GM19438 (cell line): Measurements from ENCODE around the gene ZBED4.
A peak's percentile ranks its signal among the peaks of the same experiment; 100 is the strongest.
"Not testable (repeated sequence)": the region's sequence is repeated elsewhere in the genome, so short reads cannot be mapped to it uniquely, and the experiment has no call there.

ENCODE experiments used
- ATAC-seq: cut with Tn5 transposase; IDR thresholded peaks from one replicate; pipeline ENCODE4 v1.9.1; 2021; ENCODE audit warnings: low read depth; ENCODE audit not compliant: unreplicated experiment

ZBED4 gene, protein sequence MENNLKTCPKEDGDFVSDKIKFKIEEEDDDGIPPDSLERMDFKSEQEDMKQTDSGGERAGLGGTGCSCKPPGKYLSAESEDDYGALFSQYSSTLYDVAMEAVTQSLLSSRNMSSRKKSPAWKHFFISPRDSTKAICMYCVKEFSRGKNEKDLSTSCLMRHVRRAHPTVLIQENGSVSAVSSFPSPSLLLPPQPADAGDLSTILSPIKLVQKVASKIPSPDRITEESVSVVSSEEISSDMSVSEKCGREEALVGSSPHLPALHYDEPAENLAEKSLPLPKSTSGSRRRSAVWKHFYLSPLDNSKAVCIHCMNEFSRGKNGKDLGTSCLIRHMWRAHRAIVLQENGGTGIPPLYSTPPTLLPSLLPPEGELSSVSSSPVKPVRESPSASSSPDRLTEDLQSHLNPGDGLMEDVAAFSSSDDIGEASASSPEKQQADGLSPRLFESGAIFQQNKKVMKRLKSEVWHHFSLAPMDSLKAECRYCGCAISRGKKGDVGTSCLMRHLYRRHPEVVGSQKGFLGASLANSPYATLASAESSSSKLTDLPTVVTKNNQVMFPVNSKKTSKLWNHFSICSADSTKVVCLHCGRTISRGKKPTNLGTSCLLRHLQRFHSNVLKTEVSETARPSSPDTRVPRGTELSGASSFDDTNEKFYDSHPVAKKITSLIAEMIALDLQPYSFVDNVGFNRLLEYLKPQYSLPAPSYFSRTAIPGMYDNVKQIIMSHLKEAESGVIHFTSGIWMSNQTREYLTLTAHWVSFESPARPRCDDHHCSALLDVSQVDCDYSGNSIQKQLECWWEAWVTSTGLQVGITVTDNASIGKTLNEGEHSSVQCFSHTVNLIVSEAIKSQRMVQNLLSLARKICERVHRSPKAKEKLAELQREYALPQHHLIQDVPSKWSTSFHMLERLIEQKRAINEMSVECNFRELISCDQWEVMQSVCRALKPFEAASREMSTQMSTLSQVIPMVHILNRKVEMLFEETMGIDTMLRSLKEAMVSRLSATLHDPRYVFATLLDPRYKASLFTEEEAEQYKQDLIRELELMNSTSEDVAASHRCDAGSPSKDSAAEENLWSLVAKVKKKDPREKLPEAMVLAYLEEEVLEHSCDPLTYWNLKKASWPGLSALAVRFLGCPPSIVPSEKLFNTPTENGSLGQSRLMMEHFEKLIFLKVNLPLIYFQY

DNA sequence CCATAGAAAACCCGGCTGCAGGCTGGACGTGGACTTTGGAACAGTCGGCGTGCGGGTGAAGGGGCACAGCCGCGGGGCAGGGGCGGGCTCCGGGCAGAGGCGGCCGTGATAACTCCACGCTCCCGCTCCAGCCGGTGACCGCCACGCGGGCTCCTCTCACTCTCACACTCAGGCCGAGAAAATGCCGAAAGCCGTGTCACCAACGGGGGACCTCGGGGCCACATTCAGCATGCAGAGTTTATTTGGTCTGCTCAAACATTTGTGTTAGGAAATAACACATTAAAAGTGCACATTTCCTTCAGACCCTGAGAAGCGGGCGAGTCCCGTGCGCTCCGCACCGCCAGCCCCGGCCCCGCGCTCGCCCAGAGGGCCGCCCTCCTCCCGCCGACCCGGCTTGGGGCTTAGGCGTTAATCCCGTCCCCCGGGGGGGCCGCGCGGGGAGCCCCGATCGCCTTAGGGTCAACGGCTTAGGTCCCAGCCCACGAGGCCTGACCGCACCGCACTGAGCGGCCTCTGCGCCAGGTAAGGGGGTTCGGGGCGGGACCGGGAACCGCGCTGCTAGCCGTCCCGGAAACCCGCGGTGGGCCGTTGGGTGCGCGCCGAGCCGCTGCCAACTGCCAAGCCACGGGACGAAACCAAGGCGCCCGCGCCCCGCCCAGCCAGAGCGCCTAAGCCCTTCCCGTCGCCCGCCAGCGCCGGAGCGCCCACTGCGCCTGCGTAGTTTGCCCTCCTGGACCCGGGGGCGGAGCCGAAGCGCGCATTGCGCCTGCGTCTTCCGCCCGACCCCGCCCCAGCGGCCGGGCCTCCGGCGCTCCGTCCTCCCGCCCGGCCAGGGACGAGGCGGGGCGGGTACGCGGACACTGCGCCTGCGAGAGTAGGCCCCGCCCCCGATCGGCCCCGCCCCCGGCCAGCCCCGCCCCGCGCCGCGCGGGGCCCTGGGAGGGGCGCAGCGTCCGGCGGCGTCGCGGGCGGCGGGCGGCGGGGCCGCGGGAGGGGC is at the start of gene ZBED4:
Gene ZBED4, plus strand, starts transcription at position 947 of the 997 bp plus-strand sequence. CDS start 29,819 bp downstream, outside the sequence.
- peak; percentile 59 for ATAC-seq

DNA sequence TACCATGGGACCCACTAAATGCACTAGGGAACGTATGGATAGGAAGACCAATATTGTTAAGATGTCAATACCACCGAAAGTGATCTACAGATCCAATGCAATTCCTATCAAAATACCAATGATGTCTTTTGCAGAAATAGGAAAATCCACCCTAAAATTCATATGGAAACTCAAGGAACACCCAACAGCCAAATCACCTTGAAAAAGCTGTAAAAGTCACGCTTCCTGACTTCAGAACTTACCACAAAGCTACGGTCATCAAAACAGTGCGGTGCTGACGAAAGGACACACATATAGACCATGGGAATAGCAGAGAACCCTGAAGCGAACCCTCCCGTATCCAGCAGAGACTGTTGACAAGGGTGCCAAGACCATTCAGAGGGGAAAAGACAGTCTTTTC is 46.5 kb upstream of the ZBED4 start:
- no peak for ATAC-seq

DNA sequence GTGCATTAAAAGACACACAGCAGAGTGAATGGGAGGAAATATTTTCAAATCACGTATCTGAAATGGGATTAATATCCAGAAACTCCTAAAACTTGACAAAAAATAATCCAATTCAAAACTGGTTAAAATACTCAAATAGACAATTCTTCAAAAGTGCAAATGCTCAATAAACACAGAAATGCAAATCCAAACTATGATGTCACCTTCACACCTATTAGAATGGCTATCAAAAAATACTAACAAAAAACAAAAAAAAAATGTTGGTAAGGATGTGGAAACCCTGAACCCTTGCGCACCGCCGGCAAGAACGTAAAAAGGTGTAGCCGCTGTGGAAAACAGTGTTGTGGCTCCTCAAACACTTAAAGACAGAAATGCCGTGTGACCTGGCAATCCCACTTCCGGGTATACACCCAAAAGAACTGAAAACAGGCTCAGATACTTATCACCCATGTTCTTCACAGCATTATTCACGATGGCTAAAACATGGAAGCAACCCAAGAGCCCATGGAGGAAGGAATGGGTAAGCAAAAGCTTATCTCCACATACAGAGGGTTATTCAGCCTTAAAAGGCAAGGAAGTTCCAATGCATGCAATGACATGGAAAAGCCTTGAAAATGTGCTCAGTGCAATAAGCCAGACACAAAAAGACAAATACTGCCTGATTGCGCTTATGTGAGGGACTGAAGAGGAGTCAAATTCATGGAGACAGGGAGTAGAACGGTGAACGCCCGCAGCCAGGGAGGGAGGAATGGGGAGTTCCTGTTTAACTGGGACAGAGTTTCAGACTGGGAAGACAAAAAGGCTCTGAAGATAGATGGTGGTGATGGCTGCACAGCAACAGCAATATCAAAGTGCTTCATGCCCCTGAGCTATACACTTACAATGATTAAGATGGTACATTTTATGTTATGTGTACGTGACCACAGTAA is 45.6 kb upstream of the ZBED4 start:
- ATAC-seq: no peak

DNA sequence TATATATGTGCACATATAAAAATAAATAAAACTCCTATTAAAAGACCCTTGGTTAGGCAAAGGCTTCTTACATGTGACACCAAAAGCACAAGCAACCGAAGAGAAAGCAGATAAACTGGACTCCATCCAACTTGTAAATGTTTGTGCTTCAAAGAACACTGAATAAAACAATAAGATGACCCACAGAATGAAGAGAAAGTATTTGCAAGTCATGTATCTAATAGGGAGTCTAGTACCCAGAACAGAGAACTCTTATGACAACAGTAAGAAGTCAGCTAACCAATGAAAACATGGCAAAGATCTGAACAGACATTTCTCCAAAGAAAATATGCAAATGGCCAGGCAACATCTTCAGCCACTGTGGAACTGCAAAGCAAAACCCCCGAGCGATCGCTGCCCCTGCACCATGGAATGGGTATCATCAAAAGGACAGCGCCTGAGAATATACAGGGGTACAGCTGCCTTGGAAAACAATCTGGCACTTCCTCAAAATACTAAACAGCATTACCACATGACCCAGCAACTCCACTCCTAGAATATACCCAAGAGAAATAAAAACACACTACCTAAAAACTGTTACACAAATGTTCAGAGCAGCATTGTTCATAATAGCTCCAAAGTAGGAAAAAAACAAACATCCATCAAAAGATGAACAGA is 43.2 kb upstream of the ZBED4 start:
- ATAC-seq: no peak

DNA sequence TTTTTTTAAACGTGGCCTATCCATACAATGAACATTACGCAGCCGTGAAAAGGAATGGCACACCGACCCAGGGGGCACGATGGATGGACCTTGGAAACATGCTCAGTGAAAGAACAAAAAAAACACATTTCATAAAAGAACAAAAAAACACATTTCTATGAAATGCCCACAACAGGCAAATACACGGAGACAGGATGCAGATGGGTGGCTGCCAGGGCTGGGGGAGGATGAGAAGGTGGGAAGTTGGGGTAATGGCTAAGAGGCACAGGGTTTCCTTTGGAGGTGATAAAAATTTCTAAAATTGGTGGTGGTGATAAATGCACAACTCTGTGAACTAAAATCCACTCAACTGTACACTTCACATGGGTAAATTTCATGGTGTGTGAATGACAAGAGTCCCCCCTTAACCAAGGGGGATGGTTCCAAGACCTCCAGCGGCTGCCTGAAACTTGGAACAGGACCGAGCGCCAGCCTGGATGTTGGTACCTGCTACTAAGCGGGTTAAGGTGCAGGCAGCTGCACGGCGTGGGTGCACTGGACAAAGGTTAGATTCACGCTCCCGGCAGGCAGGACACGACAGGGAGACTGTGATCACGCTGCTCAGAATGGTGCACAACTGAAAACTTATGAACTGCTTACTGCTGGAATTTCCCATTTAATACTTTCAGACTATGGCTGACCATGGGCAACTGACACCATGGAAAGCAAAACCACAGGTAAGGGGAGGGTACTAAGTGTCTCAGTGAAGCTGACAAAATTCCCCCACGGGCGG is 42.4 kb upstream of the ZBED4 start:
- ATAC-seq: no peak

DNA sequence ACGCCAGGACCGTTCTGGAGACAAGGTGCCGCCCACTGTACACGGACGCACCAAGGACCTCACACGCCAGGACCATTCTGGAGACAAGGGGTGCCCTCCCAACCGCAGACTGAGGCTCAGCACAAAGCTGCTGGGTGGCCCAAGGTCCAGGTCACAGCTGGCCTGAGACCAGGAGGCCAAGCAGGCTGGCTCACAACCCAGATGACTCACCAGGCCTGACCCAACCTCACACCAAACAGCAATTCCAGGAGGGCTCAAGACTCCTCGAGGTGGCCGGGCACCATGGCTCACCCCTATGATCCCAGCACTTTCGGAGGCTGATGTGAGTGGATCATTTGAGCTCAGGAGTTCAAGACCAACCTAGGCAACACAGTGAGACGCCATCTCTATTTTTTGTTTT is 40.8 kb upstream of the ZBED4 start:
- no peak for ATAC-seq

DNA sequence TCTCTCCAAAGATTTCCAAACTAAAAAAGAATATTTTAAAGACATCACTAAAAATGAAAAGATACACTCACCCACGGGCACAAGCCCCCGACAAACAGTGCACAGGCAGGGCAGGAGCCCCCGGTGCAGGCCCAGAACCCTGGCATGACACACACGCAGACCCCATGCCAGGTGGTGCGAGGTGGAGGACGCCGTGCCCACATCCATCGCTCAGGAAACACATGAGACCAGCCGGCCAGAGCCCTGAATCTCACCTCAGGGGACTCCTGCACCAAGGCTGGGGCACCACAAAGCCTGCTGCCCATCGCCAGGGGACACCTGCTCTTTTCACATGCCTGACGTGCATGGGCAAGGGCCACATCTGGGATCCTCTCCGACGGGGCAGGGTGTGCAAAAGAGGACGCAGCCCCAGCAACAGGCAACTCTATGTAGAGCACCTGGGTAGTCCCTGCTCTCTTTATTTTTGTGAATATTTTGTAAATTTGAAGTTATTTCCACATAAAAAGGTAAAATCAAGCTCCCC is 39.4 kb upstream of the ZBED4 start:
- ATAC-seq: no peak

DNA sequence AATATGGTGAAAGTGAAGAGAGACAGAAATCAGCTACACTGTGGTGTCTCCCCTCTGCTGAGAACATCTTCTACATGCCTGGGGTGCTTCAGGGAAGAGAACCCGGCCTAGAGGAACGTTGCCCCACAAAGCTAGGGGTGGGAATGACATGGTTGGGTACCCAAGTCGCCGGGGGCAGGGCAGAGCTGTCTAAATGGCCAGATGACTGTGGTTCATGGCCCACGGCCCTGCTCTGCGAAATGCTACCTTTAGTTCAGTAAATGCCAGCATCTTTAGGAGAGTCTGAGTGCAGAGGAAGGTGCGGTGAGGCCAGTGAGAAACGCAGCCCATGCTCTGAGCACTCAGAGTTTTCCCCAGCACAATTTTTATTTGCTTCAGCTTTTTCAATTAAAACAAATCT is 38.8 kb upstream of the ZBED4 start:
- no peak for ATAC-seq

DNA sequence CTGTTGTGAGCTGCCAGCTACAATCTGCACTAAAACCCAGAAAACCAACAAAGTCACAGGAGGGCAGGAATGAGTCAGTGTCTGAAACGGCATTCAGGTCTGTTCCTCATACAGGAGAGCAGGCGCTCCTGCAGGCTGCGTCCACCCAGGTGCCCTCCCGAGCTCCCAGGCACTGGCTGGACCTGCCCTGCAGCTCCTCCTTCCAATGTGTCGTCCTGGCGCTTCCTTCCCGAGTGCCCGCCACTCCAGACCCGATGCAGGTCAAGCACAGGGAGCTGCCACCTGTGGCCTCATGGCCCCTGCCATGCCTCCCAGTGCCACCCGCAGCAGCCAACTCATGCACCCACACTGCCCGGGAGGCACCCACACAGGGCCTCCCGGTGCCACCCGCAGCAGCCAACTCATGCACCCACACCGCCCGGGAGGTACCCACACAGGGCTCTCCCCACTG is 38.0 kb upstream of the ZBED4 start:
- no peak for ATAC-seq

DNA sequence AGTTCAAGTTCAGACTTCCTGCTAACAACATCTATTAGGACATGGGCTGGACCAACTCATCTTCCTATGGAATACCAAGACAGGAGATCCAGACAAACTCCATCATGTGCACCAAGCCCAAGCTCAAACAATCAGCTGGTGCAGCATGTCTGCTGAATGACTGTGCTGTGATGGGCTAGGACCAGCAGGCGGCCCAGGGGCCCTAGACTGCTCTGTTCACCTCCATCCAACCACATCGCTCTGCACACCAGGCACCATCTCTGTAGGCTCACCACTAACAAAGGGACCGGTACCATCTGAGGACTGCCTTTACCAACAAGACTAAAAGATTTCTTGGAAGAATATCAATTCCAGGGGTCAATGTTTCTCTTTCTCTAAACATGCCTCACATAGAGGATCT is 36.3 kb upstream of the ZBED4 start:
- no peak for ATAC-seq

DNA sequence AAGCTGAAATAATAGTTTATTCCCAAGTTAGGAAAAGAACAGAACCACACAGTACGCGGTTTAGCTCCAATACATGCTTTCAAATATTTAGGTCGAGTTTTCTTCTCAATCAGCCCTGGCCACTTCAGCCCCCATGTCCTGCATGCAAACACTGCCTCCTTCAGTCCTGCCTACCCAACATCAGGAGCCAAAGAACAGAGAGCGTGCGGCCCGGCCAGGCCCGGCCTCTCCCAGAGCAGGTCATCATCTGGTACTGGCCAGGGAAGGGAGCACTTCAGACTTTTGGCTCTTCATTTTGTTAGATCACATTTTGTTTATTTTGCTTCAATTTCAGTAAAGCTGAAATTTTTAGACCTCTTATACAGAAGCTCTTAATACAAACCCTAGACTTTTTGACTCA is 32.7 kb upstream of the ZBED4 start:
- ATAC-seq: no peak

DNA sequence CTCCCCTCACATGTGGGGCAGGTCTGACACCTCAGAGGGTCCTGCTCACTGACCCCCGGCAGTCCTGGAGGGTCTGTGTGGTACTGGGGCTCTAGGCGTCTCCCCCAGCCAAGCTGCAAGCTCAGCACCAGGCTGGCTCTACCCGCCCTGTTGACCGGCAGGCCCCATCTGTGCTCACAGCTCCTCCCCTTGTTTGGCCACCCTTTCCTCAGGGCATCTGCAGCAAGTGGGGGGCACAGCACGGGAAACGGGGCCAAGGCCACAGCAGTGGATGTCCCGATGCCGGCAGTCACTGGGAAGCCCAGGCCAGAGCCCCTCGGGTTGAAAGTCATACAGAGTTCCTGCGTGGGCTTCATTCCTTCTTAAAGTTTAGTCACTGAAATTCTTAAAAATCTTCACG is 31.9 kb upstream of the ZBED4 start:
- not testable (repeated sequence) for ATAC-seq

DNA sequence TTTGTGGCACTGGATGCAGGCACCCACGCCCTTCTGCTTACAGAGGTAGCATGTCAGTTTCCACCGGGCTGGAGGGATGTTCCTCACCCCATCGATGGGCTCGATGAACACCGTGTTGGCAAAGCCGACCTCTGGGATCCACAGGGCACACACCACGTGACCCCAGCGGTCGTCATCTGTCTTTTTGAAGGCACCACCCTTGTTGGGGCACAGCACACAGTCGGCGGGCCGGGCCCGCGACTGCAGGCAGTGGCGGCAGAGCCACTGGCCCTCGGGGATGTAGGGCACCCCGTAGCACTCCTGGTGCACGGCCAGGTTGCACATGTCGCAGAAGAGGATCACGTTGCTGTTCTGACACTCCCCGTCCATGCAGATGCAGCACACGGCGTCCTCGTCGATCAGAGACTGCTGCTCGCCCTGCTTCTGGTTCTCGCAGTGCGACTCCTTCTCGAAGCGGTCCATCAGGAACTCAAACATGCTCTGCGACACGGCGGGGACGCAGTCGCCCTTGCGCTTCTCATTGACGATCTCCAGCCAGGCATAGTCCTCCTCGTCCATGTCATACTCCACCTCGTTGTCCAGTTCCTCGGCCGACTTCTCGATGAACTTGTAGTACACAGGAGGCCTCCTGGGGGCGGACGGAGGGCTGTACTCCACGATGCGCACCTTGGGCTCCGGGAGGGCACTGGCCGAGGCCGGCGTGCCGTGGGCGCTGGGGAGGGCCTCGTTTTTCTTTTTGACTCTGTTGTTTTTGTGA is 30.2 kb upstream of the ZBED4 start:
- no peak for ATAC-seq

DNA sequence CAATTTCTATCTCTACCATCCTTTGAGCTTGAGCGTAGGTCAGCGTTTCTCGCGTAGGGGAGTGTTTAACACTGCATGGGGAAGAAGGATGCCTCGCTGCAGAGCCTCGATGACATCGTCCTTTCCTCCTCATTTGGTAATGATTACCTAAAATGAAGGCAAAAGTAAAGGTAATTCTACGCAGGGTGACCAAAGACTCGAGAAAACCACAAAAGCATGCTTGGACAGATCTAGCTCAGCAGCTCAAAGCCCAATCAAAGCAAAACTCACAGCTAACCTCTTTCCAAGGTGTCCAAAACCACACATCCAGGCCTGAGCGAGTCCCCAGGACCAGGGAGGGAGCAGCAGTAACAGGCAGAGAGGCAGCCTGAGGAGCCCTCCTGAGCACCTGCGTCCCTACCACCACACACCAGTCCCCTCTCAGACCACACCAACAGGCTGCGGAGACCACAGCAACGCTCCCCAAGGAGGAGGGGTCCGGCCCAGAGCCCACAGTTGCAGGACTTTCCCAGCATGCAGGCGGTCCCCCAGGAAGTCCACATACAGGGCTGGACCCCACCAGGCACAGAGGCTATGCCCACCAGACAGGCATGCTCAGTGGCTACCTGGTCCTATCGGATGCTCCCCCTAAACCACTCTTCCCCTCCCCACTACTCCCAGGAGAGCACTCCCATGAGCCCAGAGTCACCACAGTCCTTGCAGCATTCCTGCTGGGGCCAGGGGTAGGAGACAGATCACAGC is 29.3 kb upstream of the ZBED4 start:
- no peak for ATAC-seq

DNA sequence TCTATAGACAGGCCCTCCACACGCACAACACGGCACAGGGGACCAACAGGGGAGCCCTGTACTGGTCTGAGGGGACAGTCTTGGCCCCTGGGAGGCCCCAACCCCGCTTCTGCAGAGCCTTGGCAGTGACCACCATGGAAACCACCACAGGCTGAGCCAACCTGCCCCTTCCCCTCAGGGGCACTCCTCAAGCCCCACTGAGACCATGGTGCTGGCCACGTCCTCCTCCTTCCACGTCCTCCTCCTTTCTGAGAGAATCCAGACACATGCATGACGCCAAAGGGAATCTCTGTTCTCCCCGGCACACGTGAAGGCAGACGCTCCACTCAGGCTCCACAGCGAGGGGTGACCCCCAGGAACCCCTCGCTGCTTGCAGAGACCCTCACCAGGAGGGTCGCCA is 28.7 kb upstream of the ZBED4 start:
- no peak for ATAC-seq

DNA sequence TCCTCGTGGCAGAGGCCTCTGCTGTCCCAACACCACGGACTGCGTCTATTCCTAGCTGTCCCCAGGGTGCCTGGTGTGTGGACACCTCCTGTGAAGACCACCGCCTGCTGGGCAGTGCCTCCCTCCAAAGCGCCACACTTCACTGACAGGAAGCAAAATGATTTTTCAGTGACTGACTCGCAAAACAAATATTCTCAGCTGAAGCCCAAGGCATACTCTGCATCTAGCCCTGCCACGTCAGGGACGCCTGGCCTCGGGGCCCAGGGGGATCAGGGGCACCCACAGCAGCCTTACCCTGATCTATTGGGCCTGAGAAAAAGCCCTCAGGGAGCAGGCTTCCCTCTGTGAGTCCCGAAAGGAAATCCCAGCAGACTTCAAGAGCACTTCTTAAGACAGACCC is 28.2 kb upstream of the ZBED4 start:
- no peak for ATAC-seq
